Aorta (tissue), 5 donors: ENCODE results near the gene SPSB2. TPM values are rescaled to one million over a fixed set of nuclear protein-coding genes. Genes with fewer than 3 reads are reported as not detected.

Source experiments
- ATAC-seq: fragments of 200-7000 bp; cut with Tn5 transposase; one replicate; pipeline ENCODE4 v1.9.1; 2022; ENCODE audit warnings: moderate library complexity; ENCODE audit not compliant: low FRiP score
- DNase-seq, 2 donors: peaks; one replicate each; pipeline ENCODE4 v3.0.0-alpha.2; 2020
- H3K27ac ChIP-seq, 2 donors: one replicate each; pipeline ENCODE4 v1.5.1; 2013; ENCODE audit warnings: low read length in 2 of 2, mild to moderate bottlenecking in 2 of 2, moderate library complexity in 2 of 2, control low read depth in 1 of 2, inconsistent platforms in 1 of 2, low read depth in 1 of 2
- H3K27me3 ChIP-seq, 2 donors: one replicate each; pipeline ENCODE4 v1.6.1; 2013; ENCODE audit warnings: control low read depth in 1 of 2, low read length in 1 of 2, mild to moderate bottlenecking in 1 of 2, moderate library complexity in 1 of 2; ENCODE audit not compliant: insufficient read depth in 2 of 2, control insufficient read depth in 1 of 2
- H3K36me3 ChIP-seq, 2 donors: one replicate each; pipeline ENCODE4 v1.6.1; 2013; ENCODE audit warnings: control low read depth in 1 of 2, low read length in 1 of 2, mild to moderate bottlenecking in 1 of 2; ENCODE audit not compliant: insufficient read depth in 2 of 2, control insufficient read depth in 1 of 2
- H3K4me1 ChIP-seq, 2 donors: one replicate each; pipeline ENCODE4 v1.6.1; 2013; ENCODE audit warnings: low read length in 2 of 2, control low read depth in 1 of 2, mild to moderate bottlenecking in 1 of 2, moderate library complexity in 1 of 2; ENCODE audit not compliant: insufficient read depth in 2 of 2, control insufficient read depth in 1 of 2
- H3K4me3 ChIP-seq, 2 donors: one replicate each; pipeline ENCODE4 v1.5.1; 2013; ENCODE audit warnings: low read length in 2 of 2, control low read depth in 1 of 2, mild to moderate bottlenecking in 1 of 2
- H3K9me3 ChIP-seq: one replicate; pipeline ENCODE4 v1.6.1; 2013; ENCODE audit warnings: mild to moderate bottlenecking, low read length; ENCODE audit not compliant: control insufficient read depth
- WGBS, 2 donors: extraction: QIAGEN DNeasy Blood & Tissue Kit; methylation state at CpG; one replicate each; pipeline ENCODE4 v1.1.7; 2013; 5-methylcytosine and 5-hydroxymethylcytosine counted together
- intact Hi-C, 2 donors: fragments of 100-400 bp; cut with DNase I; formaldehyde crosslinking; loops; one replicate each; pipeline versions ENCODE4 v1.14.2 to v1.15.0; 2022
- polyA plus RNA-seq, 2 donors: library from polyadenylated mRNA; stranded (reverse); fragments of 200-250 nt; gene quantifications; one replicate each; pipeline ENCODE4 v1.2.3, GENCODE V29; 2013
- total RNA-seq, 2 donors: library from RNA; stranded (reverse); fragmentation: NEBNext Ultra II Directional; extraction: Animal tissue kit (Norgen Biotek cat#: 25700); gene quantifications; one replicate each; pipeline ENCODE4 v1.2.1, GENCODE V29; 2021
- donor health status: healthy with polysubstance abuse.
- donor health status: Bipolar disorder and iron deficiency.
- donor health status: DM: no; HTN: no; CAD: no.
- donor health status: DM: no; HTN: no; CAD: no.
- donor health status: DM: yes; HTN: yes; CAD: no.

Gene SPSB2
- total and polyA plus RNA-seq, 4 donors = 4.2 to 14.3 (median 10.7) TPM

DNA sequence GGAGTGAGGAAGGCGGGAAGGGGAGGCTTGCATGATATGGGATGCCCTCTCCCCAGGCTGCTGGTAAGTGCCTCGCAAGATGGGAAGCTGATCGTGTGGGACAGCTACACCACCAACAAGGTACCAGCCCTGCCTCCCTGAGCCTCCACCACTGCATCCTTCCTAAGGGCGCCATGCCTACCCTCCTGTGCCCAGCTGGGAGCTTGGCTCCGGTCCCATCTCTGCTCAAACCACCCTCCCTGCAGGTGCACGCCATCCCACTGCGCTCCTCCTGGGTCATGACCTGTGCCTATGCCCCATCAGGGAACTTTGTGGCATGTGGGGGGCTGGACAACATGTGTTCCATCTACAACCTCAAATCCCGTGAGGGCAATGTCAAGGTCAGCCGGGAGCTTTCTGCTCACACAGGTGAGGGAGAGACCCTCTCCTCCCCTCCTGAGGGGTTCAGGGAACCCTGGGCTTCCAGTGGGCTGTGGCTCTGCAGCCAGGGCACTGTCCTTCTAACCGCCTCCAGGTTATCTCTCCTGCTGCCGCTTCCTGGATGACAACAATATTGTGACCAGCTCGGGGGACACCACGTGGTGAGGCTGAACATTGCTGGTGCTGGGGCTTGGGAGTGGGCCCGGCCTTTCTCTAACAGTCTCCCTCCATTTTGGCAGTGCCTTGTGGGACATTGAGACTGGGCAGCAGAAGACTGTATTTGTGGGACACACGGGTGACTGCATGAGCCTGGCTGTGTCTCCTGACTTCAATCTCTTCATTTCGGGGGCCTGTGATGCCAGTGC is 29.8 kb downstream of the SPSB2 start:
- no peak overlapping the region for H3K27ac ChIP-seq
- ATAC-seq (no peak), DNase-seq (peak in 1 of 2 donors; percentile 45)
- no peaks in the 10 kb centered on the region for H3K27me3 ChIP-seq
- WGBS, 2 donors = 68 to 72% methylated on average over 14 to 16 of the region's 16 CpGs
- no peaks in the 10 kb centered on the region for H3K9me3 ChIP-seq
- peaks cover 0 to 4% of the 10 kb centered on the region in 2 donors for H3K36me3 ChIP-seq
- H3K4me3 ChIP-seq = no peak overlapping the region
- intact Hi-C loops = no loop called here
- no peaks in the 10 kb centered on the region for H3K4me1 ChIP-seq

DNA sequence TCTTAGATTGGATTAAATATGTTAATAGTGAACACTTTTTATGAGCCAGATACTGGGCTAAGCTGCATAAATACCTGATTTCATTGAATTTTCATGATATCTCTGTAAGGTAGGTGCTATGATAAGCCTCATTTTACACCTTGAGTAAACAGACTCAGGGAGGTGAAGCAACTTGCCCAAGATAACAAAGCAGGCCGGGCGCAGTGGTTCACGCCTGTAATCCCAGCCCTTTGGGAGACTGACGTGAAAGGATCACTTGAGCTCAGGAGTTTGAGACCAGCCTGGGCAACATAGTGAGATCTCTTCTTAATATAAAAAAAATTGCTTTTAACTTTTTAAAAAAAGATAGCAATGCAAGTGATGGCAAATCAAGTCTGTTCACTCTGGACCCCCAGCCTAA is 31.0 kb downstream of the SPSB2 start:
- H3K36me3 ChIP-seq = peaks cover 0 to 4% of the 10 kb centered on the region in 2 donors

DNA sequence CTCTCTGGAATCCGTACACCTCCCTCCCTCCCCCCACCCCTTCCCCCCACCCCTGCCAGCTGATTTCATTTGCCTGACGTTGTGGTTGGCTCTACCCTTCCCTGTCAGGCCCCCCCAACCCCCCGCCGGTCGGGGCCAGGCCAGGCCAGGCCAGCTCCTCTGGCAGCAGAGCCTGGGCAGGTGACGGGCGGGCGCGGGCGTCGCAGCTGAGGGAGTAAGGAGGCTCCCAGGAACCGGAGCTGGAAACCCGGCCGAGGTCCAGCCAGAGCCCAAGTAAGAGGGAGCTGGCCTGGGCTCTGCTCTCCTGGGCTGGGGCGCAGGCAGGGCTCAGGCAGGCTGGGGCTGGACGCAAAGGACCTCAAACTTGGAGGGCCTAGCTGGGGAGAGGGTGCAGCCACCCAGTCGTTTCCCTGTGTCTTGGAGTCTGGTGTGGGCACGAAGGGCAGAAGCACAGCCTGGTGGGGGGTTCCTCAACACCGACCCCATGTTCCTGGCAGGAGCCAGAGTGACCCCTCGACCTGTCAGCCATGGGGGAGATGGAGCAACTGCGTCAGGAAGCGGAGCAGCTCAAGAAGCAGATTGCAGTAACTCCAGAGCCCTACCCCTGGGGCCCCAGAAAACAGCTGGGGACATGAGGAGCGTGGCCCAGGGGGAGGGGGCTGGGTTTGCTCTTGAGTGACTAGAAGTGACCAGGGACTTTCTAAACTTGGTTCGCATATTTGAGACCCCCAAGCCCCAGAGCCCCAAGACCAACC is 32.2 kb downstream of the SPSB2 start, which contains the start of gene GNB3:
Gene GNB3, plus strand, starts transcription at position 165 of the 755 bp plus-strand sequence. Its CDS starts 363 bp downstream, at position 528.
- Histone ChIP-seq H3K9me3 (no peaks in the 10 kb centered on the region), H3K27ac (no peak within 1 kb of the TSS), H3K36me3 (peaks cover 0 to 4% of the 10 kb centered on the region in 2 donors), H3K27me3 (no peaks in the 10 kb centered on the region), H3K4me3 (no peak within 1 kb of the TSS), H3K4me1 (no peaks in the 10 kb centered on the region)
- DNase-seq (peak in 1 of 2 donors; percentile 46), ATAC-seq (no peak)
- WGBS, 2 donors = 46 to 57% methylated on average over 22 to 24 of the region's 24 CpGs
- intact Hi-C loops = no loop called here

More for the DNA sequence above, 31.0 kb downstream of the SPSB2 start:
- Histone ChIP-seq H3K4me1 (no peaks in the 10 kb centered on the region), H3K27me3 (no peaks in the 10 kb centered on the region), H3K4me3 (no peak overlapping the region), H3K27ac (no peak overlapping the region), H3K9me3 (no peaks in the 10 kb centered on the region)
- intact Hi-C loops = no loop called here
- WGBS, 2 donors = 85 to 92% methylated on average over 4 of the region's 4 CpGs
- ATAC-seq = no peak
- no peak for DNase-seq

DNA sequence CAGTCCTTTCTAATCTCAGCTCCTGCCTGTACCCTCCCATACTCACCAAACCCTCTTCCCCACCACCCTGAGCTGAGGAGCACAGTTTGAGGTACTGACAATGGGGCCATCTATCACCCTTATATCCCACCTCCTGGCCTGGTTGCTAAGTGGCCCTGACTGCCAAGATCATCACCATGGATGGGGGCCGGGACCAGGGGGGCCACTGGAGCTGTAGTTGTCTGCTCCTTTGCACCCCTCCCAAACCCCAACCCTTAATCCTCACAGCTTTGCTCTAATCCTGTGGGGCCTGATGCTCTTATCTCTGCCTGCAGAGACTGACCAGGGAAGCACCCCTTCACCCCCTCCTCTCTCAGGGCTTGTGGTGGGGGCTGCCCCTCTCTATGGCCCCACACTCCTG is 32.8 kb downstream of the SPSB2 start:
- no peak for ATAC-seq
- H3K36me3 ChIP-seq = peaks cover 0 to 4% of the 10 kb centered on the region in 2 donors
- intact Hi-C loops = no loop called here
- peak in 1 of 2 donors; percentile 33 for DNase-seq
- no peaks in the 10 kb centered on the region for H3K27me3 ChIP-seq
- WGBS, 2 donors = 45 to 46% methylated on average over 1 of the region's 1 CpG
- no peak overlapping the region for H3K4me3 ChIP-seq
- no peak overlapping the region for H3K27ac ChIP-seq
- no peaks in the 10 kb centered on the region for H3K9me3 ChIP-seq
- H3K4me1 ChIP-seq = no peaks in the 10 kb centered on the region

DNA sequence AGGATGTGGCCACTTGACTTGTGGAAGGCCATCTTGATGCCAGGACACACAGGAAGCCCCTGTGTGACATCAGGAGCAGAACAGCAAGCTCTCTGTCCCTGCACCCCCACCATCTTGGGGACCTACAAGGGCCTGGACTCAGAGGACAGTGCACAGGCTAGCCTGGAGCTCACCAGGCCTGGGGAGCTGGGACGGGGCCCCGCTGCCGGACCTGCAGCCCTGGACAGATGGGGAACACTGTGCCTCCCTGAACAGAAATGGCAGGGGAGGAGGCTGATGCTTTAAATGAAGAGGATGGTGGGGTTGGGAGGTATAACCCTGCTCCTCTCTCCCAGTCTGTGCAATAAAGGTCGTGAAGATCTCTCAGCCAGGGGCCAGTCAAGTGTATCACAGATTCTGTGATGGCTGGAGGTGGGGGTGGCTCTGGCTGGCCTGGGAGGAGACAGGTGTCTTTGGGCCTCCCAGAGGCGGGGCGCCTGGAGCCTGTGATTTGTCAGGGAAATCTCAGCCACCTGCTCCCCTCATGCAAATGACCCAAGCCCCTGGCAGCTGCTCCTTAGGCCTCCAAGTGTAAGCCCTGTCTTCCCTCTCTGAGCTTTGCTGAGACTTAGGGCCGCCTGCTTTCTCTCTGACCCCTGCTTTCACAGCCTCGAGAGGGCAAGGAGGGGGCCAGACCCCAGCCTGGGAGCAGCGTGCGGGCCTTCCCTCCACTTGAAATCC is 33.5 kb downstream of the SPSB2 start:
- H3K9me3 ChIP-seq = no peaks in the 10 kb centered on the region
- ATAC-seq (no peak), DNase-seq (peak in 1 of 2 donors; percentile 38)
- no peak overlapping the region for H3K4me3 ChIP-seq
- H3K36me3 ChIP-seq = peaks cover 0 to 4% of the 10 kb centered on the region in 2 donors
- no peaks in the 10 kb centered on the region for H3K4me1 ChIP-seq
- 73 to 75% methylated on average over 10 of the region's 10 CpGs for WGBS, 2 donors
- intact Hi-C loops = no loop called here
- no peaks in the 10 kb centered on the region for H3K27me3 ChIP-seq
- H3K27ac ChIP-seq = no peak overlapping the region

DNA sequence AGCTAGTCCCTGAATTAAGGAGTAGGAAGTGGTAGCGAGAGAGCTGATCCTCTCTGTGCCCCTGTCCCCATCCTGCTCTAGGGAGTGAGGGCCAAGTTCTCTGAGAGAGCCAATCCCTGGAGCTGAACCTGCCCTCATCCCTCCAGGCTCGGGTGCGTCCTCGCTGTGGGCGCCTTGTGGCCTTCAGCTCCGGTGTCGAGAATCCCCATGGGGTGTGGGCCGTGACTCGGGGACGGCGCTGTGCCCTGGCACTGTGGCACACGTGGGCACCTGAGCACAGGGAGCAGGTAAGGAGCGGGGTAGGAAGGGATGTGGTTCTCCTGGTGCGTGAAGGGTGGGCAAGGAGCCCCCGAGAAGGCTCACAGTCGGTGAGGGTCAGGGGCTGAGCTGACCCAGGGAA is 34.2 kb downstream of the SPSB2 start:
- ATAC-seq (no peak), DNase-seq (peak in 1 of 2 donors; percentile 32)
- Histone ChIP-seq H3K36me3 (peaks cover 0 to 4% of the 10 kb centered on the region in 2 donors), H3K4me3 (no peak overlapping the region), H3K4me1 (no peaks in the 10 kb centered on the region), H3K27me3 (no peaks in the 10 kb centered on the region), H3K27ac (no peak overlapping the region), H3K9me3 (no peaks in the 10 kb centered on the region)
- intact Hi-C loops = no loop called here
- WGBS, 2 donors = 90 to 91% methylated on average over 16 of the region's 16 CpGs

DNA sequence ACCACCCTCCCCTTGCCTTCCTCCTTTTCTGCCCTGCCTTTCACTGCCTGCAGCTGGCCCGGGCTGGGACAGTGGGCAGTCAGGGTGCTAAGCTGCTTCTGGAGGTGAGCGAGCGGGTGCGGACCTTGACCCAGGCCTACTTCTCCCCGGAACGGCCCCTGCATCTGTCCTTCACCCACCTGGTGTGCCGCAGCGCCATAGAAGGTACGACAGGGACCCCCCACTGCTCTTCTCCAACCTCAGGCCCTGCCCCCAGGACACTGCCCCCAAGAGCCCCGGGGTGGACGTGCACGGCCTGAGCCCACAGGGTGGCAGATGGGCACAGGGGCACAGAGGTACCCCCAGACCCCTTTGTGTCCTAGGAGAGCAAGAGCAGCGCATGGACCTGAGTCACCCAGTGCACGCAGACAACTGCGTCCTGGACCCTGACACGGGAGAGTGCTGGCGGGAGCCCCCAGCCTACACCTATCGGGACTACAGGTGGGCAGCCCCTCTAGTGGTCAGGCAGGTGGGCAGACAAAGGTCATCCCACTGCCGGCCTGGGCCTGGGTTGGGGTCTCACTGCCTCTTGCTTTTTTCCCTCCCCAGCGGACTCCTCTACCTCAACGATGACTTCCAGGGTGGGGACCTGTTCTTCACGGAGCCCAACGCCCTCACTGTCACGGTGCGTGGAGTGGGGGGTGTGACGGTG is 35.6 kb downstream of the SPSB2 start:
- Histone ChIP-seq H3K4me3 (no peak overlapping the region), H3K27ac (no peak overlapping the region), H3K36me3 (peaks cover 0 to 4% of the 10 kb centered on the region in 2 donors), H3K27me3 (no peaks in the 10 kb centered on the region), H3K9me3 (no peaks in the 10 kb centered on the region), H3K4me1 (no peaks in the 10 kb centered on the region)
- ATAC-seq = no peak
- DNase-seq = peak in 1 of 2 donors; percentile 43
- WGBS, 2 donors = 88 to 93% methylated on average over 26 of the region's 26 CpGs
- intact Hi-C loops = no loop called here

GRCh38 chr12:6836851-6837250 is 36.3 kb downstream of the SPSB2 start:
- WGBS, 2 donors = 86 to 89% methylated on average over 16 of the region's 16 CpGs
- intact Hi-C loops = no loop called here
- Histone ChIP-seq H3K36me3 (peaks cover 0 to 4% of the 10 kb centered on the region in 2 donors), H3K27me3 (no peaks in the 10 kb centered on the region), H3K4me1 (no peaks in the 10 kb centered on the region), H3K4me3 (no peak overlapping the region), H3K9me3 (no peaks in the 10 kb centered on the region), H3K27ac (no peak overlapping the region)
- DNase-seq (peak in 1 of 2 donors; percentile 40), ATAC-seq (no peak)
